ENCODE data around the gene AKAP5. TPM values are rescaled to one million over a fixed set of nuclear protein-coding genes. Genes with fewer than 3 reads are reported as not detected.

The AKAP5 gene
- total RNA-seq, 1 experiment from 2014 or later = 3.0 TPM

DNA sequence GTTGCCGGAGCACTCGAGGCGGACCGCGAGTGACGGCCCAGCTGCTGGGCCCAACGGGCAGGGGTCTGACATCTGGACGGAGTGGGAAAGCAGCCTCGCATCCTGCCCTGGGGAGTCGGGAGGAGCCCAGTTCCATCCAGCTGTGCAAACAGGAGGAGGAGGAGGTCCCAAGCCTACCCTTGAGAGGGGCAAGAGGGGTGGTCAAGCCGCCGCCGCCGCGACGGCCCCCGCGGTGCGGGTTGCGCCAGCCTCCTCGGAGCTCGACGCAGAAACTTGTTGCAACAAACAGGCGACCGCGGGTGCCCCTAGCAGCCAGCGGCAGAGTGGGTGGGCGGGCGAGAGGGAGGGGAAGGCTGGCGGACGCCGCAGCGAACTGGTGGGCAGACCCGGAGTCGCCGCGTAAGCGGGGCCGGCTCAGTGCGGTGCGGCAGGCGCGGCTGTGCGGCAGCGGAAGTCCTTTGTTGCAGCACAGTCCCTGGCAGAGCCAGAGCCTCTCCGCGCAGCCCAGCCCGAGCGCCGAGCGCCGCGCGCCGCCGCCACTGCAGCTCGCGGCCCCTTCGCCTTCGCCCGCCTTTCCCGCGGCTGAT is 39.1 kb downstream of the AKAP5 start, which contains the start of gene ZBTB1:
Gene ZBTB1, plus strand, starts transcription at position 461 of the 587 bp plus-strand sequence. CDS start 16,735 bp downstream, outside the sequence.
- peak; percentile 53 for ATAC-seq
- POLR2A ChIA-PET = interaction anchor here (0.6 to 2.8 kb wide), 18 partner anchors 9 to 463 kb away, joined by 3 to 14 read pairs (median 4); partner anchors contain the start of genes HSPA2 and MTHFD1
- no peak for TF ChIP-seq FOXJ3 (CRISPR knock-in tag; IDR thresholded peaks at IDR 0.05; ENCODE audit: borderline replicate concordance)
- no peak for TF ChIP-seq SMAD3 (CRISPR knock-in tag; IDR thresholded peaks at IDR 0.05; ENCODE audit: borderline replicate concordance)
- TF ChIP-seq, protein P1, sequence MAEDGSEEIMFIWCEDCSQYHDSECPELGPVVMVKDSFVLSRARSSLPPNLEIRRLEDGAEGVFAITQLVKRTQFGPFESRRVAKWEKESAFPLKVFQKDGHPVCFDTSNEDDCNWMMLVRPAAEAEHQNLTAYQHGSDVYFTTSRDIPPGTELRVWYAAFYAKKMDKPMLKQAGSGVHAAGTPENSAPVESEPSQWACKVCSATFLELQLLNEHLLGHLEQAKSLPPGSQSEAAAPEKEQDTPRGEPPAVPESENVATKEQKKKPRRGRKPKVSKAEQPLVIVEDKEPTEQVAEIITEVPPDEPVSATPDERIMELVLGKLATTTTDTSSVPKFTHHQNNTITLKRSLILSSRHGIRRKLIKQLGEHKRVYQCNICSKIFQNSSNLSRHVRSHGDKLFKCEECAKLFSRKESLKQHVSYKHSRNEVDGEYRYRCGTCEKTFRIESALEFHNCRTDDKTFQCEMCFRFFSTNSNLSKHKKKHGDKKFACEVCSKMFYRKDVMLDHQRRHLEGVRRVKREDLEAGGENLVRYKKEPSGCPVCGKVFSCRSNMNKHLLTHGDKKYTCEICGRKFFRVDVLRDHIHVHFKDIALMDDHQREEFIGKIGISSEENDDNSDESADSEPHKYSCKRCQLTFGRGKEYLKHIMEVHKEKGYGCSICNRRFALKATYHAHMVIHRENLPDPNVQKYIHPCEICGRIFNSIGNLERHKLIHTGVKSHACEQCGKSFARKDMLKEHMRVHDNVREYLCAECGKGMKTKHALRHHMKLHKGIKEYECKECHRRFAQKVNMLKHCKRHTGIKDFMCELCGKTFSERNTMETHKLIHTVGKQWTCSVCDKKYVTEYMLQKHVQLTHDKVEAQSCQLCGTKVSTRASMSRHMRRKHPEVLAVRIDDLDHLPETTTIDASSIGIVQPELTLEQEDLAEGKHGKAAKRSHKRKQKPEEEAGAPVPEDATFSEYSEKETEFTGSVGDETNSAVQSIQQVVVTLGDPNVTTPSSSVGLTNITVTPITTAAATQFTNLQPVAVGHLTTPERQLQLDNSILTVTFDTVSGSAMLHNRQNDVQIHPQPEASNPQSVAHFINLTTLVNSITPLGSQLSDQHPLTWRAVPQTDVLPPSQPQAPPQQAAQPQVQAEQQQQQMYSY (CRISPR knock-in tag; IDR thresholded peaks at IDR 0.05) = no peak
- TF ChIP-seq HMGA2 (CRISPR knock-in tag; IDR thresholded peaks at IDR 0.05) = no peak
- no peak for TF ChIP-seq ZNF138 (CRISPR knock-in tag; conservative IDR thresholded peaks at IDR 0.05)
- TF ChIP-seq TEAD4 (CRISPR knock-in tag; IDR thresholded peaks at IDR 0.05) = no peak
- TF ChIP-seq, protein P2, sequence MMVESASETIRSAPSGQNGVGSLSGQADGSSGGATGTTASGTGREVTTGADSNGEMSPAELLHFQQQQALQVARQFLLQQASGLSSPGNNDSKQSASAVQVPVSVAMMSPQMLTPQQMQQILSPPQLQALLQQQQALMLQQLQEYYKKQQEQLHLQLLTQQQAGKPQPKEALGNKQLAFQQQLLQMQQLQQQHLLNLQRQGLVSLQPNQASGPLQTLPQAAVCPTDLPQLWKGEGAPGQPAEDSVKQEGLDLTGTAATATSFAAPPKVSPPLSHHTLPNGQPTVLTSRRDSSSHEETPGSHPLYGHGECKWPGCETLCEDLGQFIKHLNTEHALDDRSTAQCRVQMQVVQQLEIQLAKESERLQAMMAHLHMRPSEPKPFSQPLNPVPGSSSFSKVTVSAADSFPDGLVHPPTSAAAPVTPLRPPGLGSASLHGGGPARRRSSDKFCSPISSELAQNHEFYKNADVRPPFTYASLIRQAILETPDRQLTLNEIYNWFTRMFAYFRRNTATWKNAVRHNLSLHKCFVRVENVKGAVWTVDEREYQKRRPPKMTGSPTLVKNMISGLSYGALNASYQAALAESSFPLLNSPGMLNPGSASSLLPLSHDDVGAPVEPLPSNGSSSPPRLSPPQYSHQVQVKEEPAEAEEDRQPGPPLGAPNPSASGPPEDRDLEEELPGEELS (CRISPR knock-in tag; IDR thresholded peaks at IDR 0.05) = no peak
- no peak; the same call in 1 of the 2 replicates for TF ChIP-seq TEAD1 (CRISPR knock-in tag; IDR thresholded peaks at IDR 0.05)
- peak; percentile 10; the same call in 1 of the 2 replicates for TF ChIP-seq FOXK1 (CRISPR knock-in tag; IDR thresholded peaks at IDR 0.05)
- TF ChIP-seq, protein P3, sequence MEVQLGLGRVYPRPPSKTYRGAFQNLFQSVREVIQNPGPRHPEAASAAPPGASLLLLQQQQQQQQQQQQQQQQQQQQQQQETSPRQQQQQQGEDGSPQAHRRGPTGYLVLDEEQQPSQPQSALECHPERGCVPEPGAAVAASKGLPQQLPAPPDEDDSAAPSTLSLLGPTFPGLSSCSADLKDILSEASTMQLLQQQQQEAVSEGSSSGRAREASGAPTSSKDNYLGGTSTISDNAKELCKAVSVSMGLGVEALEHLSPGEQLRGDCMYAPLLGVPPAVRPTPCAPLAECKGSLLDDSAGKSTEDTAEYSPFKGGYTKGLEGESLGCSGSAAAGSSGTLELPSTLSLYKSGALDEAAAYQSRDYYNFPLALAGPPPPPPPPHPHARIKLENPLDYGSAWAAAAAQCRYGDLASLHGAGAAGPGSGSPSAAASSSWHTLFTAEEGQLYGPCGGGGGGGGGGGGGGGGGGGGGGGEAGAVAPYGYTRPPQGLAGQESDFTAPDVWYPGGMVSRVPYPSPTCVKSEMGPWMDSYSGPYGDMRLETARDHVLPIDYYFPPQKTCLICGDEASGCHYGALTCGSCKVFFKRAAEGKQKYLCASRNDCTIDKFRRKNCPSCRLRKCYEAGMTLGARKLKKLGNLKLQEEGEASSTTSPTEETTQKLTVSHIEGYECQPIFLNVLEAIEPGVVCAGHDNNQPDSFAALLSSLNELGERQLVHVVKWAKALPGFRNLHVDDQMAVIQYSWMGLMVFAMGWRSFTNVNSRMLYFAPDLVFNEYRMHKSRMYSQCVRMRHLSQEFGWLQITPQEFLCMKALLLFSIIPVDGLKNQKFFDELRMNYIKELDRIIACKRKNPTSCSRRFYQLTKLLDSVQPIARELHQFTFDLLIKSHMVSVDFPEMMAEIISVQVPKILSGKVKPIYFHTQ (CRISPR knock-in tag; IDR thresholded peaks at IDR 0.05) = no peak
- TF ChIP-seq, protein P4, sequence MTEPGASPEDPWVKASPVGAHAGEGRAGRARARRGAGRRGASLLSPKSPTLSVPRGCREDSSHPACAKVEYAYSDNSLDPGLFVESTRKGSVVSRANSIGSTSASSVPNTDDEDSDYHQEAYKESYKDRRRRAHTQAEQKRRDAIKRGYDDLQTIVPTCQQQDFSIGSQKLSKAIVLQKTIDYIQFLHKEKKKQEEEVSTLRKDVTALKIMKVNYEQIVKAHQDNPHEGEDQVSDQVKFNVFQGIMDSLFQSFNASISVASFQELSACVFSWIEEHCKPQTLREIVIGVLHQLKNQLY (CRISPR knock-in tag; IDR thresholded peaks at IDR 0.05) = no peak
- TF ChIP-seq, protein P5, sequence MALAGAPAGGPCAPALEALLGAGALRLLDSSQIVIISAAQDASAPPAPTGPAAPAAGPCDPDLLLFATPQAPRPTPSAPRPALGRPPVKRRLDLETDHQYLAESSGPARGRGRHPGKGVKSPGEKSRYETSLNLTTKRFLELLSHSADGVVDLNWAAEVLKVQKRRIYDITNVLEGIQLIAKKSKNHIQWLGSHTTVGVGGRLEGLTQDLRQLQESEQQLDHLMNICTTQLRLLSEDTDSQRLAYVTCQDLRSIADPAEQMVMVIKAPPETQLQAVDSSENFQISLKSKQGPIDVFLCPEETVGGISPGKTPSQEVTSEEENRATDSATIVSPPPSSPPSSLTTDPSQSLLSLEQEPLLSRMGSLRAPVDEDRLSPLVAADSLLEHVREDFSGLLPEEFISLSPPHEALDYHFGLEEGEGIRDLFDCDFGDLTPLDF (CRISPR knock-in tag; IDR thresholded peaks at IDR 0.05) = no peak
- TF ChIP-seq TP53 (CRISPR knock-in tag; IDR thresholded peaks at IDR 0.05) = no peak
- TF ChIP-seq CBFB (CRISPR knock-in tag; IDR thresholded peaks at IDR 0.05; ENCODE audit: low read depth) = no peak
- 0 out of 2 replicates have a peak, but pooled peaks have one; percentile 17 for TF ChIP-seq ZNF416 (CRISPR knock-in tag; IDR thresholded peaks at IDR 0.05)
- TF ChIP-seq RORB (CRISPR knock-in tag; IDR thresholded peaks at IDR 0.05) = no peak
- TF ChIP-seq, protein P6, sequence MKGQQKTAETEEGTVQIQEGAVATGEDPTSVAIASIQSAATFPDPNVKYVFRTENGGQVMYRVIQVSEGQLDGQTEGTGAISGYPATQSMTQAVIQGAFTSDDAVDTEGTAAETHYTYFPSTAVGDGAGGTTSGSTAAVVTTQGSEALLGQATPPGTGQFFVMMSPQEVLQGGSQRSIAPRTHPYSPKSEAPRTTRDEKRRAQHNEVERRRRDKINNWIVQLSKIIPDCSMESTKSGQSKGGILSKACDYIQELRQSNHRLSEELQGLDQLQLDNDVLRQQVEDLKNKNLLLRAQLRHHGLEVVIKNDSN (CRISPR knock-in tag; IDR thresholded peaks at IDR 0.05) = no peak
- no peak; the same call in 1 of the 2 replicates for TF ChIP-seq KAT7 (CRISPR knock-in tag; IDR thresholded peaks at IDR 0.05; ENCODE audit: borderline replicate concordance)
- TF ChIP-seq RELA (CRISPR knock-in tag; IDR thresholded peaks at IDR 0.05; ENCODE audit: borderline replicate concordance) = no peak
- no peak for TF ChIP-seq FOXP1 (CRISPR knock-in tag; IDR thresholded peaks at IDR 0.05; ENCODE audit: borderline replicate concordance)
- TF ChIP-seq, protein P7, sequence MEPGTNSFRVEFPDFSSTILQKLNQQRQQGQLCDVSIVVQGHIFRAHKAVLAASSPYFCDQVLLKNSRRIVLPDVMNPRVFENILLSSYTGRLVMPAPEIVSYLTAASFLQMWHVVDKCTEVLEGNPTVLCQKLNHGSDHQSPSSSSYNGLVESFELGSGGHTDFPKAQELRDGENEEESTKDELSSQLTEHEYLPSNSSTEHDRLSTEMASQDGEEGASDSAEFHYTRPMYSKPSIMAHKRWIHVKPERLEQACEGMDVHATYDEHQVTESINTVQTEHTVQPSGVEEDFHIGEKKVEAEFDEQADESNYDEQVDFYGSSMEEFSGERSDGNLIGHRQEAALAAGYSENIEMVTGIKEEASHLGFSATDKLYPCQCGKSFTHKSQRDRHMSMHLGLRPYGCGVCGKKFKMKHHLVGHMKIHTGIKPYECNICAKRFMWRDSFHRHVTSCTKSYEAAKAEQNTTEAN (CRISPR knock-in tag; IDR thresholded peaks at IDR 0.05) = no peak
- TF ChIP-seq, protein P8, sequence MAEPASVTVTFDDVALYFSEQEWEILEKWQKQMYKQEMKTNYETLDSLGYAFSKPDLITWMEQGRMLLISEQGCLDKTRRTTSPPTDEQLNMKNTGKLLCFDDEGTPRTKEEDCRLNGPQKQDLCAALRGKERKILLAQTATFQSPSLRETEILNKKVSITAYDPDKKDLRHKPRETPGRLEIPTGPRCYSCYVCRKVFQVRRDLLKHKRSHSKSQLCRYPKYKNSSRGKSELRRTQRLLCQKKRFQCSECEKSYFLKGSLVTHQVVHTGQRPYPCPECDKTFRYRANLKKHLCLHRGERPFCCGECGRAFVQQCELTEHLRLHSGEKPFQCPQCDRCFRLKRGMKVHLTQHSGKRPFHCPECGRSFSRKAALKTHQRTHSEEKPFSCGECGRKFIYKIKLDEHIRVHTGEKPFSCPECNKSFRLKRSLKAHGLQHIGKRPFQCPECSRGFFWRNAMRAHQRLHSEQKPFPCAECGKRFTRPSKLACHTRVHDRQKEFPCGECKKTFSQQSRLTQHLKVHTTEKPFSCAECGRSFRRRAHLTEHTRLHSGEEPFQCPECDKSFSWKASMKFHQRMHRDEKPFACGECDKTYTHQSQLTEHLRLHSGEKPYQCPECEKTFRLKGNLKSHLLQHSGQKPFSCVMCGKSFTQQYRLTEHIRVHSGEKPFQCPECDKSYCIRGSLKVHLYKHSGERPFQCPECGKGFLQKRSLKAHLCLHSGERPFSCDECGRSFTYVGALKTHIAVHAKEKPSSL (CRISPR knock-in tag; conservative IDR thresholded peaks at IDR 0.05) = no peak

More for the DNA sequence above, 39.1 kb downstream of the AKAP5 start, which contains the start of gene ZBTB1:
- peak; percentile 87 for DNase-seq (ENCODE audit: low spot score)
- Mint-ChIP-seq H3K36me3 (no peaks in the 10 kb centered on the region; the same call in 1 of the 2 replicates), H3K4me1 (peaks cover 57% of the 10 kb centered on the region), H3K4me3 (peak within 1 kb of the TSS; percentile 81), H3K27ac (peak within 1 kb of the TSS; percentile 99), H3K27me3 (ENCODE audit: low read depth) (no peaks in the 10 kb centered on the region), H3K9me3 (no peaks in the 10 kb centered on the region)
- CTCF ChIA-PET = interaction anchor here (0.6 to 1.8 kb wide), 3 partner anchors 18 to 132 kb away, joined by 3 to 6 read pairs (median 3); partner anchors contain the start of gene HSPA2
